BLaER1 treated with 17β-estradiol and CSF1 and Interleukin-3, amounts not matched to agents 10 nM and 100 nM (cell line): ENCODE results near the gene KLC4.
"Not testable (repeated sequence)": the region's sequence is repeated elsewhere in the genome, so short reads cannot be mapped to it uniquely, and the experiment has no call there.

Experiments
- H3K27ac ChIP-seq, 11 experiments: shearing (Covaris generic); formaldehyde crosslinking; 2 replicates each; pipeline ENCODE4 v1.8.1; 2022
- H3K27me3 ChIP-seq, 11 experiments: shearing (Covaris generic); formaldehyde crosslinking; 2 replicates each; pipeline ENCODE4 v1.8.1; 2022
- H3K36me3 ChIP-seq, 11 experiments: shearing (Covaris generic); formaldehyde crosslinking; 2 replicates each; pipeline ENCODE4 v1.8.1; 2022
- H3K4me1 ChIP-seq, 10 experiments: shearing (Covaris generic); formaldehyde crosslinking; 2 replicates each; pipeline ENCODE4 v1.8.1; 2022
- H3K4me2 ChIP-seq, 11 experiments: shearing (Covaris generic); formaldehyde crosslinking; 2 replicates each; pipeline ENCODE4 v1.8.1; 2022
- H3K4me3 ChIP-seq, 10 experiments: shearing (Covaris generic); formaldehyde crosslinking; 2 replicates each; pipeline ENCODE4 v1.8.1; 2022
- H3K9ac ChIP-seq, 11 experiments: shearing (Covaris generic); formaldehyde crosslinking; 2 replicates each; pipeline ENCODE4 v1.8.1; 2022
- H3K9me3 ChIP-seq, 11 experiments: shearing (Covaris generic); formaldehyde crosslinking; replicated peaks in 1 of 11; 2 replicates each; pipeline ENCODE4 v1.8.1; 2022
- H4K20me1 ChIP-seq, 11 experiments: shearing (Covaris generic); formaldehyde crosslinking; 2 replicates each; pipeline ENCODE4 v1.8.1; 2022
- Cebpa-rat ChIP-seq, 11 experiments: shearing (Covaris generic); IDR thresholded peaks; 2 replicates each; pipeline ENCODE4 v1.8.1; 2022

Gene KLC4

GRCh38 chr6:43032326-43032725 lies 27.1 kb upstream of the KLC4 start:
- Histone ChIP-seq H3K27ac (no peak overlapping the region), H3K27me3 (no peaks in the 10 kb centered on the region)

DNA sequence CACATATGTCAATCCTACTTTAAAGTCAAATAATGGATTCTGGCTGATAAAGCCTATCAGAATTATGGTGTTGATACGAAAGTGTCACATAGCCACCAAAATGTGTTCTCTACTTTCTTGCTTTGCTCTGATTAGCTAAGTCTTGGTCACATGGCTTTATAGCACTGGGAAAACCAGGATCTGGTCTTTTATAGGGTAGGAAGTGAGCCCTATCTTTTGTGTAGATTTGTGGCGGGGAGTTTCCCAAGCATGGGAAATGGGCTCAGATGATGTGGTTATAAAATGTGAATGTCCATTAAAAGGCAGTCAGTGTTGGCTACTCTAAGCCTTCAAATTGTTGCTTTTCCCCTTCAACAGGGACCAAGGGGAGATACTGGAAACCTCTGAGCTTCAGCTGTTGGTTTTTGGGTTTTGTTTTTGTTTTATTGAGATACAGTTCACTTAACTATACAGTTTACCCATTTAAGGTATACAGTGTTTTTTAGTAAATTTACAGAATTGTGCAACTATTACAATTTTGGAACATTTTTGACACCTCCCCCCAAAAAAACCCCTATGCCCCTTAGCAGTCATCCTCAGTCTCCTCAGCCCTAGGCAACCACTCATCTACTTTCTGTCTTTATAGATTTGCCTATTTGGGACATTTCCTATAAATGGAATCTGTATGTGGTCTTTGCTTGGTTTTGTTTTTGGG lies 25.8 kb upstream of the KLC4 start:
- no peak overlapping the region for H3K9ac ChIP-seq
- no peaks in the 10 kb centered on the region for H3K9me3 ChIP-seq
- no peaks in the 10 kb centered on the region for H3K27me3 ChIP-seq
- no peak overlapping the region for H3K4me2 ChIP-seq
- H4K20me1 ChIP-seq: peaks cover 0 to 74% (median 26%) of the 10 kb centered on the region in 11 experiments; a peak in 16 of 22 replicates
- no peak for TF ChIP-seq Cebpa-rat (IDR thresholded peaks at IDR 0.05)
- H3K36me3 ChIP-seq: peaks cover 77 to 100% (median 95%) of the 10 kb centered on the region in 11 experiments
- no peak overlapping the region for H3K27ac ChIP-seq
- H3K4me1 ChIP-seq: no peaks in the 10 kb centered on the region
- H3K4me3 ChIP-seq: no peak overlapping the region

More at GRCh38 chr6:43032326-43032725, 27.1 kb upstream of the KLC4 start:
- Histone ChIP-seq H3K4me3 (no peak overlapping the region), H3K4me1 (no peaks in the 10 kb centered on the region), H3K4me2 (no peak overlapping the region), H3K9me3 (no peaks in the 10 kb centered on the region), H3K9ac (no peak overlapping the region), H4K20me1 (peaks cover 0 to 71% (median 26%) of the 10 kb centered on the region in 11 experiments; a peak in 16 of 22 replicates), H3K36me3 (peaks cover 77 to 100% (median 95%) of the 10 kb centered on the region in 11 experiments)
- TF ChIP-seq Cebpa-rat (IDR thresholded peaks at IDR 0.05): no peak

DNA sequence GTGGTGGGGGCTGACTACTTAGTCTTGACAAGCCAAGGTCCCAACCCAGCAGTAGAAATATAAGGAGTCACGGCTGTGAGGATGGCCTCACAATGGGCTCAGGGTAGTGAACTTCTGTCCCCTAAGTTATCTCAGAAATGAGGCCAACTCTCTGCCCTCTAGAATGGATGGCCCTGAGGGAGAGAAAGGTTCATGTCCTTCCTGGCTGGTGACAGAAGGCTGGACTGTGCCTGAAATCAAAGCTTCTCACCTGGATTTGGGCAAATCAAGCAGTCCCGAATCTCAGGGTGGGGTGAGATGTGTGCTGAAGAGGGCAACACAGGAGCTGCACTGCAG lies 25.3 kb upstream of the KLC4 start:
- no peak for TF ChIP-seq Cebpa-rat (IDR thresholded peaks at IDR 0.05)
- Histone ChIP-seq H3K9ac (no peak overlapping the region), H4K20me1 (peaks cover 0 to 72% (median 22%) of the 10 kb centered on the region in 11 experiments; a peak in 16 of 22 replicates), H3K9me3 (no peaks in the 10 kb centered on the region), H3K36me3 (peaks cover 77 to 100% (median 95%) of the 10 kb centered on the region in 11 experiments), H3K27me3 (no peaks in the 10 kb centered on the region), H3K27ac (no peak overlapping the region), H3K4me3 (no peak overlapping the region), H3K4me1 (no peaks in the 10 kb centered on the region), H3K4me2 (no peak overlapping the region)

DNA sequence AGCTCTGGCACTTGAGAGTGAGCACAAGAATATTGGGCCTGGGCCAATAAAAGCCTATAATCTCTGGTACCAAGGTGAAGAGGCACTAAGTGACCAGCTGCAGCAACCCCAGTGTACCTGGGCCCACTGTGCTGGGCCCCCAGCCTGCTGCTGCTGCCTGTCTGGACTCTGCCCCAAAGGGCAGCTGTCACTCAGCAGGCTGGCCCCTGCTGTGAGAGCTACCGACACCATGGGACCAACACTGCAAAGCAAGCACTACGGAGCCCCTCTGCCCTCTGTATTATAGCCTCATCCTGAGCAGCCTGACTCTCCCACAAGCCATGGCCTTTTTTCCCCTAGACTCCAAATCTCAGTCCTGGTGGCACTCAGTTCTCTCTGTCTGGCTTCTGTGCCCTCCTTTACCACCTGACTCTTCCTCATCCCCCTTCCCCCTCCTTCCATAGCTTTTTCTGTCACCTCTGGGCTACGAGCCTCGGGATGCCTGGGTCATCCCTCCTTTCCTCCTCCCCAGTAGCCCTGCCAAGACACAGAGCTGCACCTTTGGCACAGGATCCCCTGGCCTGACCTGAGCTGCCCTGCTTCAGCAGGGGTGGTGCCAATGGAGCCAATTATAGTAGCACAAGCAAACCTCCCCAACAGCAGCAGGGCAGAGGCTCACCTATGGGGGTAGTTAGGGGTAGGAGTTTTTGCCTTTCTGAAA lies 23.8 kb upstream of the KLC4 start:
- TF ChIP-seq Cebpa-rat (IDR thresholded peaks at IDR 0.05): no peak
- H3K9ac ChIP-seq: no peak overlapping the region; a peak in 1 of 22 replicates
- H4K20me1 ChIP-seq: peaks cover 0 to 63% (median 20%) of the 10 kb centered on the region in 11 experiments; a peak in 14 of 22 replicates
- H3K4me3 ChIP-seq: no peak overlapping the region
- no peaks in the 10 kb centered on the region for H3K9me3 ChIP-seq
- H3K27me3 ChIP-seq: no peaks in the 10 kb centered on the region
- no peak overlapping the region for H3K4me2 ChIP-seq
- no peaks in the 10 kb centered on the region for H3K4me1 ChIP-seq
- H3K36me3 ChIP-seq: peaks cover 76 to 100% (median 94%) of the 10 kb centered on the region in 11 experiments
- H3K27ac ChIP-seq: no peak overlapping the region

GRCh38 chr6:43036712-43037111 lies 22.7 kb upstream of the KLC4 start:
- TF ChIP-seq Cebpa-rat (IDR thresholded peaks at IDR 0.05): no peak
- H3K9me3 ChIP-seq: no peaks in the 10 kb centered on the region
- H3K4me1 ChIP-seq: no peaks in the 10 kb centered on the region; a peak in 1 of 20 replicates
- no peak overlapping the region for H3K4me2 ChIP-seq
- no peak overlapping the region for H3K4me3 ChIP-seq
- no peak overlapping the region for H3K27ac ChIP-seq
- H3K9ac ChIP-seq: no peak overlapping the region
- peaks cover 0 to 62% (median 20%) of the 10 kb centered on the region in 11 experiments; a peak in 14 of 22 replicates for H4K20me1 ChIP-seq
- H3K36me3 ChIP-seq: peaks cover 69 to 97% (median 90%) of the 10 kb centered on the region in 11 experiments
- no peaks in the 10 kb centered on the region for H3K27me3 ChIP-seq

DNA sequence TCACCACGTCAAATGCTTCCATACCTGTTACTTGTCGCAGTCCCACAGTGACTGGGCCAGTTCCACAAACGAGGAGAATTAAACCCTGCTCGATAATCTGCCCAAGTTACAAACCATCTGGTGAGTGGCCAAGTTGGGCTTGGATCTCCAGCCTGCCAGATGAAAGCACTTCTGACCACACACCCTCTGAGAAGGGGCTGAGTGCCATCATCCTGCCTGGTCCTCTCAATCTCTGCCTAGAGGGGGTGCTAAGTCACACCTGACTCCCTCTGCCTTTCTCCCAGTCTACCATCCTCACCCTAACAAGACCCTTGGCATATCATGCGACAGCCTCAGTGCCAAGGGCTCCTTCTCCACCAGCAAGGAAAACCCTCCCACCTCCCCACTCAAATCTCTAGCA lies 22.2 kb upstream of the KLC4 start:
- H3K27me3 ChIP-seq: no peaks in the 10 kb centered on the region
- no peak overlapping the region for H3K27ac ChIP-seq
- peaks cover 64 to 94% (median 87%) of the 10 kb centered on the region in 11 experiments for H3K36me3 ChIP-seq
- peaks cover 0 to 4% (median 0%) of the 10 kb centered on the region in 10 experiments; a peak in 4 of 20 replicates for H3K4me1 ChIP-seq
- peaks cover 0 to 58% (median 16%) of the 10 kb centered on the region in 11 experiments; a peak in 14 of 22 replicates for H4K20me1 ChIP-seq
- H3K9ac ChIP-seq: no peak overlapping the region
- H3K4me3 ChIP-seq: no peak overlapping the region
- no peaks in the 10 kb centered on the region for H3K9me3 ChIP-seq
- no peak overlapping the region for H3K4me2 ChIP-seq
- TF ChIP-seq Cebpa-rat (IDR thresholded peaks at IDR 0.05): no peak

DNA sequence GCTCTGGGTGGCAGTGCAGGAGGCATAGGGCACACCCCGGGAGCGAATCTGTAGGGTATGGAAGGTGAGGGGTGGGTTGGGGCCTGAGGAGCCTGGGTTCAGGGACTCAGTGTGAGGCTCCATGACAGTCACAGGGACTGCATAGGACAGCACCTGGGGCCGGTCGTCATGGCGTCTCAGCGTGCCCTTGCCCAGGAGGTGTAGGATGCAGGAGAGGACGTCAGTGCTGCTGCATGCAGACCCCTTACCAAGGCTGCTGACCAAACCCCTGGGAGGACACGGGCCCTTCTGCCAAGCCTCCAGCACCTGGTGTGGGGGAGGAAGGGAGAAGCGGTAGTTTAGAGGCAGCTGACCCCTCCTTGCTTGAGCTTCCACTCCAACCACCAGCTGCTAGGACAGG lies 21.7 kb upstream of the KLC4 start:
- Histone ChIP-seq H3K36me3 (peaks cover 60 to 94% (median 86%) of the 10 kb centered on the region in 11 experiments), H3K27ac (no peak overlapping the region), H3K4me3 (no peak overlapping the region), H3K4me1 (peaks cover 0 to 7% (median 0%) of the 10 kb centered on the region in 10 experiments; a peak in 4 of 20 replicates), H3K9me3 (no peaks in the 10 kb centered on the region), H3K27me3 (no peaks in the 10 kb centered on the region), H3K4me2 (no peak overlapping the region), H4K20me1 (peaks cover 0 to 52% (median 16%) of the 10 kb centered on the region in 11 experiments; a peak in 12 of 22 replicates), H3K9ac (no peak overlapping the region)
- TF ChIP-seq Cebpa-rat (IDR thresholded peaks at IDR 0.05): no peak

DNA sequence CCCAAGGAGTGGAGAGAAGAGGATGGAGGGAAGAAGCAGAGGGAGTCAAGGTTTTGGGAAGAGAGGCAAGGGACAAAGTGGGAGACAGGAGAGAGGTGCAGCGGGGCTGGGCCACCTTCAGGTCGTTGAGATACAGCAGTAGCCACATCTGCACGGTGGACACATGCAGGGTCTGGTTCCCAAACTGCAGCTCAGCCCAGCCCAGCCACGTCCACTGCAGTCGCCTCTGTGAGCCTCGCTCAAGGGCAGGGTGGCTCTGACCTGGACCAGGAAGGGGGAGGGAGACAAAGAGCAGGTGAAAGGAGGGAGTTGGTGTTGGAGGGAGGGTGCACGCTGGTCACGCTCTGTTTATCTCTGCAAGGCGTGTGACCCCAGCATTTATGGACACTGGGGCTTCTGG lies 20.7 kb upstream of the KLC4 start:
- Histone ChIP-seq H4K20me1 (peaks cover 0 to 46% (median 13%) of the 10 kb centered on the region in 11 experiments; a peak in 11 of 22 replicates), H3K4me3 (no peak overlapping the region), H3K27me3 (no peaks in the 10 kb centered on the region), H3K9ac (no peak overlapping the region; a peak in 1 of 22 replicates), H3K36me3 (peaks cover 65 to 94% (median 86%) of the 10 kb centered on the region in 11 experiments), H3K27ac (no peak overlapping the region), H3K9me3 (no peaks in the 10 kb centered on the region), H3K4me1 (peaks cover 0 to 7% (median 0%) of the 10 kb centered on the region in 10 experiments; a peak in 4 of 20 replicates), H3K4me2 (no peak overlapping the region)
- TF ChIP-seq Cebpa-rat (IDR thresholded peaks at IDR 0.05): no peak

DNA sequence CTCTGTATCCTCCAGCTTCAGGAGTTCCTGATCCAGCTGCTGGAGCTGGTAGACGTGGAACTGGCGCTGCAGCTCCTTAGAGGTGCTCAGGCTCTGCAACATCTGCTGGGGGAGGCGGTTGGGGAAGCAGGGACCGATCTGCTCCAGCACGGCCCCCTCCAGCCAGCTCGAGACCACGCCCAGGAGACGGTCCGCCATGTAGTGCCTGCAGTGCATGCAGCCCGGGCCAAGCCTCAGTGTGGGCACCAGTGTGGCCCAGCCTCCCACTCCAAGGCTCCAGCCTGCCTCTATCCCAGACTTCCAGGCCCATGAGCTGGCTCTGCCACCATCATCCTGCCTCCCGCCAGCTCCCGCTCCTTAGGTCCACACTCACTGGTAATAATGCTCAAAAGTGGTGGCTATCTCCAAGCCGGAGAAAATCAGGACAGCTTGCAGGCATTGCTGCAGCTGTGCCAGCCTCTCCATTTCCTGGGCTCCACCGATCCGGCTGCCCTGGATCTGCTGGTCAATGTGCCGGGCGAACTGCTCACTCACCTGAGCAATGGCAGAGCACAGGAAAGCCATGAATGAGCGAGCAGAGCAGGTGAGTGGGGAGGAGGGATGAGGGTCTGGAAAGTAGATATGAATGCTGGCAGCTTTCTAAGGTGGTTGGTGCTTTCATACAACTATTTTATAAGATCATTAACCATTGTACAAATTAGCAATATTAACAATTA lies 18.7 kb upstream of the KLC4 start:
- H3K4me2 ChIP-seq: no peak overlapping the region
- no peaks in the 10 kb centered on the region for H3K9me3 ChIP-seq
- H3K27me3 ChIP-seq: no peaks in the 10 kb centered on the region
- peaks cover 0 to 7% (median 0%) of the 10 kb centered on the region in 10 experiments; a peak in 4 of 20 replicates for H3K4me1 ChIP-seq
- peaks cover 0 to 28% (median 2%) of the 10 kb centered on the region in 11 experiments; a peak in 7 of 22 replicates for H4K20me1 ChIP-seq
- no peak overlapping the region for H3K27ac ChIP-seq
- no peak for TF ChIP-seq Cebpa-rat (IDR thresholded peaks at IDR 0.05)
- peaks cover 59 to 93% (median 81%) of the 10 kb centered on the region in 11 experiments for H3K36me3 ChIP-seq
- no peak overlapping the region for H3K4me3 ChIP-seq
- H3K9ac ChIP-seq: no peak overlapping the region

GRCh38 chr6:43041475-43041874 lies 18.0 kb upstream of the KLC4 start:
- H3K9me3 ChIP-seq, H3K27me3 ChIP-seq, H3K4me2 ChIP-seq, H3K4me1 ChIP-seq, H3K9ac ChIP-seq, H3K4me3 ChIP-seq, H3K27ac ChIP-seq: not testable (repeated sequence)
- H4K20me1 ChIP-seq: peaks cover 0 to 25% (median 0%) of the 10 kb centered on the region in 11 experiments; a peak in 4 of 22 replicates
- H3K36me3 ChIP-seq: peaks cover 62 to 93% (median 84%) of the 10 kb centered on the region in 11 experiments
